Smooth muscle cell (in vitro differentiated cells): ENCODE measurements around the gene CD300C. TPM values are rescaled to one million over a fixed set of nuclear protein-coding genes. Genes with fewer than 3 reads are reported as not detected.

Experiments
- DNase-seq: peaks from one replicate; lab custom pipeline; 2025; ENCODE audit not compliant: unreplicated experiment; lab: John Stamatoyannopoulos, UW
- H2AFZ ChIP-seq: fragments of 200-600 bp; sonication (generic); 2 replicates; pipeline ENCODE4 v1.6.0; 2016; ENCODE audit warnings: antibody characterized with exemption, low read depth, mild to moderate bottlenecking
- H3F3A ChIP-seq: fragments of 200-600 bp; sonication (generic); 2 replicates; pipeline ENCODE4 v1.6.0; 2017; ENCODE audit warnings: antibody characterized with exemption, low read depth
- H3K27ac ChIP-seq: fragments of 200-600 bp; sonication (generic); 2 replicates; pipeline ENCODE4 v1.5.1; 2016; ENCODE audit warnings: low read depth, mild to moderate bottlenecking
- H3K27me3 ChIP-seq: fragments of 200-600 bp; sonication (generic); 2 replicates; pipeline ENCODE4 v1.6.1; 2016; ENCODE audit warnings: low read depth, mild to moderate bottlenecking
- H3K36me3 ChIP-seq: fragments of 200-600 bp; sonication (generic); 2 replicates; pipeline ENCODE4 v1.5.1; 2016; ENCODE audit warnings: low read depth
- H3K4me1 ChIP-seq: fragments of 200-600 bp; sonication (generic); 2 replicates; pipeline ENCODE4 v1.5.1; 2016; ENCODE audit warnings: low read depth
- H3K4me2 ChIP-seq: fragments of 200-600 bp; sonication (generic); 2 replicates; pipeline ENCODE4 v1.6.0; 2016; ENCODE audit warnings: mild to moderate bottlenecking
- H3K4me3 ChIP-seq: fragments of 200-600 bp; sonication (generic); 2 replicates; pipeline ENCODE4 v1.5.1; 2016; ENCODE audit warnings: mild to moderate bottlenecking
- H3K79me2 ChIP-seq: fragments of 200-600 bp; sonication (generic); 2 replicates; pipeline ENCODE4 v1.6.0; 2016; ENCODE audit warnings: low read depth, mild to moderate bottlenecking
- H3K9ac ChIP-seq: fragments of 200-600 bp; sonication (generic); 2 replicates; pipeline ENCODE4 v1.6.0; 2016; ENCODE audit warnings: low read depth
- H3K9me3 ChIP-seq: fragments of 200-600 bp; sonication (generic); replicated peaks from 2 replicates; pipeline ENCODE4 v1.5.1; 2016; ENCODE audit warnings: low read depth
- H4K20me1 ChIP-seq: fragments of 200-600 bp; sonication (generic); 2 replicates; pipeline ENCODE4 v1.6.0; 2016; ENCODE audit warnings: low read depth
- WGBS: methylation state at CpG from one replicate; pipeline ENCODE4 v1.1.7; 2016; ENCODE audit warnings: low lambda C conversion rate; 5-methylcytosine and 5-hydroxymethylcytosine counted together
- polyA plus RNA-seq: library from polyadenylated mRNA; unstranded; fragments of >200 nt; fragmentation: Nextera tagmentation; extraction: Ambion mirVana; gene quantifications from 2 replicates; pipeline ENCODE4 v1.2.1, GENCODE V29; 2016
- total RNA-seq: library from RNA; depleted of rRNA; stranded (reverse); fragments of >200 nt; gene quantifications from 2 replicates; pipeline ENCODE4 v1.2.3, GENCODE V29; 2014
- TF ChIP-seq, protein P1 (sequence below): fragments of 200-600 bp; sonication (generic); IDR thresholded peaks from 2 replicates; pipeline ENCODE4 v1.5.1; 2017; ENCODE audit warnings: borderline replicate concordance, mild to moderate bottlenecking, antibody characterized with exemption; ENCODE audit not compliant: insufficient read depth, poor library complexity, severe bottlenecking

Gene CD300C
- total RNA-seq (not detected in 2 replicates), polyA plus RNA-seq (0.46 TPM in 1 of 2 replicates, not detected in the other)

DNA sequence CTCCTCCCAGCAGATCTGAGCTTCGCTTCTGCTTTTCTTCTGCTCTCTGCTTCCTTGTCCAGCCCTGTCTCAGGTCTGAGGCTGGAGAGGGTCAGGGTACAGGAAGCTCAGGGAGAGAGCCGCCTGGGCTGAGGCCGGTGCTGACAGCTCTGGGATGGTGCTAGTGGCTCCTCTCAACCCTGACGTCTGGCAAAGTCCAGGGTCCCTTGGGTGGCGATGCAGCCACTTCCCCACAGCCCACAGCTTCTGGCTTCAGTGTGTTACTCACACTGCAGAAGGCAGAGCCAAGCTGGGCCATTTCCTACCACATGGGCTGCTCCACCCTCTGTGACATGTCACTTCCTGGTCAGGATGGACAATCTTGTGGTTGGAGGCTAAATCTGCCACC lies at the start of gene CD300C:
TSS of gene CD300C (minus strand) at position 273 of the 388 bp plus-strand sequence. CDS start 333 bp downstream, outside the sequence.
- Histone ChIP-seq H3K9me3 (no peaks in the 10 kb centered on the region), H3K27ac (no peak within 1 kb of the TSS), H3K4me1 (no peaks in the 10 kb centered on the region), H2AFZ (no peak within 1 kb of the TSS), H4K20me1 (no peaks in the 10 kb centered on the region), H3K36me3 (no peaks in the 10 kb centered on the region), H3K79me2 (no peaks in the 10 kb centered on the region), H3F3A (no peaks in the 10 kb centered on the region), H3K9ac (no peak within 1 kb of the TSS), H3K4me2 (no peak within 1 kb of the TSS), H3K27me3 (peaks cover under 1% of the 10 kb centered on the region), H3K4me3 (no peak within 1 kb of the TSS)
- DNase-seq = no peak
- 81% methylated on average over 5 of the region's 5 CpGs for WGBS
- TF ChIP-seq, protein P1, sequence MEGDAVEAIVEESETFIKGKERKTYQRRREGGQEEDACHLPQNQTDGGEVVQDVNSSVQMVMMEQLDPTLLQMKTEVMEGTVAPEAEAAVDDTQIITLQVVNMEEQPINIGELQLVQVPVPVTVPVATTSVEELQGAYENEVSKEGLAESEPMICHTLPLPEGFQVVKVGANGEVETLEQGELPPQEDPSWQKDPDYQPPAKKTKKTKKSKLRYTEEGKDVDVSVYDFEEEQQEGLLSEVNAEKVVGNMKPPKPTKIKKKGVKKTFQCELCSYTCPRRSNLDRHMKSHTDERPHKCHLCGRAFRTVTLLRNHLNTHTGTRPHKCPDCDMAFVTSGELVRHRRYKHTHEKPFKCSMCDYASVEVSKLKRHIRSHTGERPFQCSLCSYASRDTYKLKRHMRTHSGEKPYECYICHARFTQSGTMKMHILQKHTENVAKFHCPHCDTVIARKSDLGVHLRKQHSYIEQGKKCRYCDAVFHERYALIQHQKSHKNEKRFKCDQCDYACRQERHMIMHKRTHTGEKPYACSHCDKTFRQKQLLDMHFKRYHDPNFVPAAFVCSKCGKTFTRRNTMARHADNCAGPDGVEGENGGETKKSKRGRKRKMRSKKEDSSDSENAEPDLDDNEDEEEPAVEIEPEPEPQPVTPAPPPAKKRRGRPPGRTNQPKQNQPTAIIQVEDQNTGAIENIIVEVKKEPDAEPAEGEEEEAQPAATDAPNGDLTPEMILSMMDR = no peak

DNA sequence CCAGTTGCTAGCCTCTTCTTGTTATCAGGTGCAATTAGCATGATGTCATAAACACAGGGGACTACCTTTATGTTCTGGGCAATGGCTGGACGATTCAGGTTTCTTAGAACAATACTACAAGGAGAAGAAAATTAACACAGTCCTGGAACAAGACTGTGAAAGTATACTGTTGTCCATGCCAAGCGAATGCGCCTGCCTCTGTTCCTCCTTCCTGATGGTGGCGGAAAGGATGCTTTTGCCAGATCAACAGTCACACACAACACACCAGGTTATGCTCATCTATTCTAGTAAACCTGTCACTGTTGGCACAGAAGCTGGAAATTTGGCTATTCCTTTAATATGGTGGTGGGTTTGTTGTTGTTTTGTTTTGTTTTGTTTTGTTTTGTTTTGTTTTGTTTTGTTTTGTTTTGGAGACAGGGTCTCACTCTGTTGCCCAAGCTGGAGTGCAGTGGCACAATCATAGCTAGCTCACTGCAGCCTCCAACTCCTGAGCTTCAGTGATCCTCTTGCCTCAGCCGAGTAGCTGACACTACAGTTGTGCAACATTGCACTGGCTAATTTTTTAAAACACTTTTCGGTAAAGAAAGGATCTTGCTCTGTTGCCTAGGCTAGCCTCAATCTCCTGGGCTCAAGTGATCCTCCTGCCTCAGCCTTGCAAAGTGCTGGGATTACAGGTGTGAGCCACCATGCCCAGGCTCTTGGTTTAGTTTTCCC lies 49.3 kb upstream of the CD300C start:
- no peak overlapping the region for H3K4me2 ChIP-seq
- H3K27me3 ChIP-seq = no peaks in the 10 kb centered on the region
- DNase-seq = no peak
- H3F3A ChIP-seq = no peaks in the 10 kb centered on the region
- H4K20me1 ChIP-seq = no peaks in the 10 kb centered on the region
- TF ChIP-seq, protein P1 = no peak
- no peaks in the 10 kb centered on the region for H3K36me3 ChIP-seq
- H3K27ac ChIP-seq = no peak overlapping the region
- no peaks in the 10 kb centered on the region for H3K4me1 ChIP-seq
- no peak overlapping the region for H3K4me3 ChIP-seq
- WGBS = 82% methylated on average over 6 of the region's 6 CpGs
- H3K79me2 ChIP-seq = no peaks in the 10 kb centered on the region
- H2AFZ ChIP-seq = no peak overlapping the region
- no peak overlapping the region for H3K9ac ChIP-seq
- H3K9me3 ChIP-seq = no peaks in the 10 kb centered on the region

DNA sequence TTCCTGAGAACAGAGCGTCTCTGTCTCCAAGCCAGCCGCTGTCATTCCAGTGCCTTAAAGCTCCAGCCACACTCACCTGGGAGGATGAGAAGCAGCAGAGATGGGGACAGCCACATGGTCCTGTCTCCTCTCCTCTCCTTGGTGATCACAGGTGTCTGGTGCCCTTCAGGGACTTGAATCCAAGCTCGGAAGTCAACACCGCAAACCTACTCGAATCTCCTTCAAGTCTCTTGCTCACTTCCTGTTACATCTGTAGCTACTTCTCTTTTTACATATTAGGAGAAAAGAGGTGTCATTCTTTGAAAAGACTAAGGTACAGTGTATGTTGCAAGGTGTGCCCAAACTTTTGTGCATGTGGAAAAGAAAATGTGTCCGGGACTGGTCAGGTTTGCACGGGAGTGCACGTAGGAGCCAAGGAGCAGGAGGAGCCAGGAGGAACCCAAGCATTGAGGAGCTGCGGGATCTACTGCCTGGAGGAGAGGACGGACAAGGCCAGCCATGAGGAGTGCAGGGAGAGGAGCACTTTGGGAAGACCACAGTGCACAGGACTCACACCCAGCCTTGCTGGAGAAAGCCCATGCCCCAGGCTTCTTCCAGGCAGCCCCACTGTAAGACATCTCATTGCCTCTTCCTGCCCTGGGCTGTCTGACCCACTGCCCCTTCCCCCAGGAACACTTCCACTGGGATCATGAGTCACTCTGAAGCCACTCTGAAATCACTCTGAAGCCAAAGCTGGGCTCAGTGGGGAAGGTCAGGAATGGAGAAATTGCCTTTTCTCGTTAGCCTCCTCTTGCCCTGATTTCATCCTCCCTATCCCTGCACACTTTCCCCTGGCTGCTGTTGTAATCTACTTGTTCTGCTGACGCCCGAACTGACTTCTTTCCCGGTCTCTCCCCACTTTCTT lies 46.4 kb upstream of the CD300C start, which contains the start of gene CD300LD:
TSS of gene CD300LD (minus strand) at position 197 of the 904 bp plus-strand sequence. CDS start at position 116, 81 bp downstream.
- no peaks in the 10 kb centered on the region for H3K4me1 ChIP-seq
- H3K9ac ChIP-seq = no peak within 1 kb of the TSS
- peak within 1 kb of the TSS; percentile 52 for H2AFZ ChIP-seq
- H4K20me1 ChIP-seq = no peaks in the 10 kb centered on the region
- H3K9me3 ChIP-seq = no peaks in the 10 kb centered on the region
- peak within 1 kb of the TSS; percentile 60 for H3K4me2 ChIP-seq
- no peaks in the 10 kb centered on the region for H3F3A ChIP-seq
- DNase-seq = no peak
- no peaks in the 10 kb centered on the region for H3K36me3 ChIP-seq
- no peaks in the 10 kb centered on the region for H3K27me3 ChIP-seq
- TF ChIP-seq, protein P1 = no peak
- no peaks in the 10 kb centered on the region for H3K79me2 ChIP-seq
- no peak within 1 kb of the TSS for H3K4me3 ChIP-seq
- H3K27ac ChIP-seq = peak within 1 kb of the TSS; percentile 42
- 73% methylated on average over 14 of the region's 14 CpGs for WGBS
